Adrenal gland (tissue), 12 donors: ENCODE data around the gene JPH3. TPM values are rescaled to one million over a fixed set of nuclear protein-coding genes. Genes with fewer than 3 reads are reported as not detected.

Experiments used
- DNase-seq, 7 donors: peaks; one replicate each; pipeline ENCODE4 v3.0.0-alpha.2; 2019 to 2020
- H3K27ac ChIP-seq, 5 donors: fragments of 200-600 bp; sonication (generic) in 4 of 5; 1 replicate in 3 of 5; 2 replicates in 2 of 5; pipeline versions ENCODE4 v1.5.1 to v1.8.0; 2016 to 2020; ENCODE audit warnings: mild to moderate bottlenecking in 1 of 5
- H3K27me3 ChIP-seq: fragments of 200-600 bp; 2 replicates; pipeline ENCODE4 v1.8.0; 2021
- H3K36me3 ChIP-seq, 2 donors: fragments of 200-600 bp; replicated peaks in 1 of 2; 1 replicate in 1 of 2; 2 replicates in 1 of 2; pipeline versions ENCODE4 v1.5.1 to v1.8.0; 2018 to 2022
- H3K4me1 ChIP-seq, 2 donors: fragments of 200-600 bp; replicated peaks in 1 of 2; 1 replicate in 1 of 2; 2 replicates in 1 of 2; pipeline versions ENCODE4 v1.5.1 to v1.8.0; 2018 to 2021
- H3K4me3 ChIP-seq, 4 donors: fragments of 200-600 bp; sonication (generic) in 3 of 4; one replicate each; pipeline ENCODE4 v1.5.1; 2016 to 2018
- H3K9me3 ChIP-seq, 3 donors: fragments of 200-600 bp; sonication (generic) in 1 of 3; replicated peaks in 1 of 3; 1 replicate in 2 of 3; 2 replicates in 1 of 3; pipeline versions ENCODE4 v1.5.1 to v1.8.0; 2016 to 2021
- CTCF ChIP-seq, 6 experiments: fragments of 450-650 bp in 4 of 6; fragments of 200-600 bp in 2 of 6; sonication (generic) in 1 of 6; IDR thresholded peaks; 1 replicate in 5 of 6; 2 replicates in 1 of 6; pipeline versions ENCODE4 v1.5.1 to v1.8.0; 2016 to 2021; ENCODE audit warnings: antibody characterized with exemption in 6 of 6, mild to moderate bottlenecking in 2 of 6, moderate library complexity in 1 of 6
- POLR2A ChIP-seq, 2 donors: fragments of 450-650 bp; IDR thresholded peaks; one replicate each; pipeline ENCODE4 v1.6.1; 2017; ENCODE audit warnings: antibody characterized with exemption in 2 of 2, mild to moderate bottlenecking in 2 of 2, moderate library complexity in 1 of 2
- WGBS, 4 donors: extraction: QIAGEN DNeasy Blood & Tissue Kit in 2 of 4; methylation state at CpG; one replicate each; pipeline versions ENCODE4 v1.1.5 to v1.1.7; 2013 to 2017; 5-methylcytosine and 5-hydroxymethylcytosine counted together
- intact Hi-C, 2 donors: fragments of 100-400 bp; cut with DNase I; formaldehyde crosslinking; loops; one replicate each; pipeline versions ENCODE4 v1.14.1 to v1.15.0; 2022 to 2023
- polyA plus RNA-seq, 3 donors: library from polyadenylated mRNA; stranded (reverse); fragments of 200-250 nt in 2 of 3; fragments of 350-450 nt in 1 of 3; fragmentation: Illumina TruSeq in 1 of 3; extraction: RNeasy Lipid Tissue Mini Kit (QIAGEN cat#74804) in 1 of 3; gene quantifications; one replicate each; pipeline ENCODE4 v1.2.3, GENCODE V29; 2013 to 2014
- total RNA-seq, 9 donors: library from RNA; depleted of rRNA in 4 of 9; stranded (reverse); fragments of >200 nt in 4 of 9; fragments of 120-200 nt in 1 of 9; fragmentation: NEBNext Ultra II Directional in 1 of 9; extraction: Animal tissue kit (Norgen Biotek cat#: 25700) in 1 of 9; gene quantifications; one replicate each; pipeline versions ENCODE4 v1.1.0 to v1.2.4, GENCODE V29; 2013 to 2023
- donor health status: healthy with polysubstance abuse.
- donor health status: Bipolar disorder and iron deficiency.
- donor health status: DM: yes; HTN: yes; CAD: no.
- donor health status: DM: no; HTN: no; CAD: no.
- donor health status: DM: no; HTN: no; CAD: no.
- donor health status: DM: yes; HTN: yes; CAD: no.

JPH3 gene
- total and polyA plus RNA-seq, 12 donors, result 0.10 to 3.7 (median 0.71) TPM; not detected in 1

- Histone ChIP-seq H3K4me3 (no peak overlapping the region), H3K9me3 (no peaks in the 10 kb centered on the region), H3K4me1 (no peaks in the 10 kb centered on the region), H3K36me3 (no peaks in the 10 kb centered on the region), H3K27ac (no peak overlapping the region), H3K27me3 (no peaks in the 10 kb centered on the region)
- DNase-seq, result no peak
- intact Hi-C loops, result no loop called here
- WGBS, 4 donors, result 62 to 89% (median 73%) methylated on average over 1 to 8 of the region's 8 CpGs
- TF ChIP-seq POLR2A (IDR thresholded peaks at IDR 0.05) (no peak), CTCF (IDR thresholded peaks at IDR 0.05) (no peak)
Observed at GRCh38 chr16:87621550-87621829, 19.2 kb downstream of the JPH3 start.

GRCh38 chr16:87621976-87622713, 19.8 kb downstream of the JPH3 start:
- intact Hi-C loops, result no loop called here
- TF ChIP-seq CTCF (IDR thresholded peaks at IDR 0.05), result no peak
- Histone ChIP-seq H3K4me1 (no peaks in the 10 kb centered on the region), H3K36me3 (no peaks in the 10 kb centered on the region), H3K27ac (no peak overlapping the region), H3K4me3 (no peak overlapping the region), H3K27me3 (no peaks in the 10 kb centered on the region), H3K9me3 (no peaks in the 10 kb centered on the region)
- DNase-seq, result no peak
- WGBS, 4 donors, result 49 to 69% (median 60%) methylated on average over 11 to 15 of the region's 15 CpGs

GRCh38 chr16:87622756-87623319, 20.5 kb downstream of the JPH3 start:
- Histone ChIP-seq H3K4me3 (no peak overlapping the region), H3K27ac (no peak overlapping the region), H3K4me1 (no peaks in the 10 kb centered on the region), H3K27me3 (no peaks in the 10 kb centered on the region), H3K36me3 (no peaks in the 10 kb centered on the region), H3K9me3 (no peaks in the 10 kb centered on the region)
- TF ChIP-seq POLR2A (IDR thresholded peaks at IDR 0.05) (no peak), CTCF (IDR thresholded peaks at IDR 0.05) (no peak)
- WGBS, 4 donors, result 70 to 100% (median 85%) methylated on average over 1 to 10 of the region's 10 CpGs
- intact Hi-C loops, result no loop called here
- DNase-seq, result no peak

GRCh38 chr16:87625241-87625797, 23.0 kb downstream of the JPH3 start:
- Histone ChIP-seq H3K4me1 (peaks cover 4 to 5% of the 10 kb centered on the region in 2 donors), H3K27ac (no peak overlapping the region), H3K36me3 (no peaks in the 10 kb centered on the region), H3K27me3 (no peaks in the 10 kb centered on the region), H3K4me3 (no peak overlapping the region), H3K9me3 (no peaks in the 10 kb centered on the region)
- DNase-seq, result no peak
- intact Hi-C loops, result no loop called here
- WGBS, 4 donors, result 77 to 85% (median 81%) methylated on average over 9 to 13 of the region's 13 CpGs
- TF ChIP-seq POLR2A (IDR thresholded peaks at IDR 0.05) (no peak), CTCF (IDR thresholded peaks at IDR 0.05) (no peak)
